HG03159 (cell line): Measurements from ENCODE around the gene CEP41.

Experiments used
- ATAC-seq: cut with Tn5 transposase; IDR thresholded peaks from one replicate; pipeline ENCODE4 v1.9.1; 2021; ENCODE audit warnings: mild to moderate bottlenecking, moderate library complexity; ENCODE audit not compliant: unreplicated experiment

Gene CEP41, protein sequence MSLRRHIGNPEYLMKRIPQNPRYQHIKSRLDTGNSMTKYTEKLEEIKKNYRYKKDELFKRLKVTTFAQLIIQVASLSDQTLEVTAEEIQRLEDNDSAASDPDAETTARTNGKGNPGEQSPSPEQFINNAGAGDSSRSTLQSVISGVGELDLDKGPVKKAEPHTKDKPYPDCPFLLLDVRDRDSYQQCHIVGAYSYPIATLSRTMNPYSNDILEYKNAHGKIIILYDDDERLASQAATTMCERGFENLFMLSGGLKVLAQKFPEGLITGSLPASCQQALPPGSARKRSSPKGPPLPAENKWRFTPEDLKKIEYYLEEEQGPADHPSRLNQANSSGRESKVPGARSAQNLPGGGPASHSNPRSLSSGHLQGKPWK

DNA sequence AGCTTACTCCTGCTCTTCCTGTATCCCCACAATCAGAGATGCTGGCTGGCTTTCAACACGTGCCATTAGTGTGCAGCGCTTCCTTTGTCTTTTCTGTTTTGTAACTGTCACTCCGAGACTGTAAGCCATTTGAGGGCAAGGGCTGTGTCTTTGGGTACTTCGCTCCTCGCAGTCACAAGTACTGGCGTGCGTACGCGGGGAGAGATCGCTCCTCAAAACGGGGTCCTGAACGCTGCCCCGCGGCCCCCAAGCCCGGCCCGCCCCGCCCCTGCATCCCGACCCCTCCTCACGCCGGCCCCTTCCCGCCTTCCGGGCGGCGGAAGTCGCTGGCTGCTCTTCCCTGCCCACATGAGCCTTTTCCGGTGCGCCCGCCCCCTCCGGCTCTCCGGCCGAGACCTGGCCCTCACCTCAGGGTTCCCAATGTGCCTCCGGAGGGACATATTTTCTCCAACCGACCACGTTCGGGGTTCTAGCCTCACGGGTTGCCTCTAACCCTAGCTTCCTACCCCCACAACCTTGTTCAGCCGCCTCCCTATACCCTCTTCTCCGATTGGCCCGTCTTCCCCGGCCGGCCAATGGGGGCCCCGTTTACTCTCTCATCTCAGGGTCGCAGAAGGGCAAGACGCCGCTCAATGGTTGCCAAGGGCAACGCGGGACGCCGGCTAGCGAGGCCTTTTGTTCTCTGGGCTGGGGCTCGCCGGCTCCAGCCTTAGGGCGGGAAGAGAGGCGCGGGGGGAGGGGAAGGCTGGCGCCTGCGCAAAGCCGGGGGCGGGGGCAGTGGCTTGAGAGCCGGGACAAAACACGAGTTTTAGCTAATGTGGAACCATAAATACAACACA, at the start of gene CEP41:
Gene CEP41, minus strand, starts transcription at position 490 of the 839 bp plus-strand sequence. Its CDS starts 50 bp downstream, at position 440.
- ATAC-seq: peak; percentile 99

- ATAC-seq: no peak
Measured at GRCh38 chr7:130490311-130490791, 49.5 kb upstream of the CEP41 start.

DNA sequence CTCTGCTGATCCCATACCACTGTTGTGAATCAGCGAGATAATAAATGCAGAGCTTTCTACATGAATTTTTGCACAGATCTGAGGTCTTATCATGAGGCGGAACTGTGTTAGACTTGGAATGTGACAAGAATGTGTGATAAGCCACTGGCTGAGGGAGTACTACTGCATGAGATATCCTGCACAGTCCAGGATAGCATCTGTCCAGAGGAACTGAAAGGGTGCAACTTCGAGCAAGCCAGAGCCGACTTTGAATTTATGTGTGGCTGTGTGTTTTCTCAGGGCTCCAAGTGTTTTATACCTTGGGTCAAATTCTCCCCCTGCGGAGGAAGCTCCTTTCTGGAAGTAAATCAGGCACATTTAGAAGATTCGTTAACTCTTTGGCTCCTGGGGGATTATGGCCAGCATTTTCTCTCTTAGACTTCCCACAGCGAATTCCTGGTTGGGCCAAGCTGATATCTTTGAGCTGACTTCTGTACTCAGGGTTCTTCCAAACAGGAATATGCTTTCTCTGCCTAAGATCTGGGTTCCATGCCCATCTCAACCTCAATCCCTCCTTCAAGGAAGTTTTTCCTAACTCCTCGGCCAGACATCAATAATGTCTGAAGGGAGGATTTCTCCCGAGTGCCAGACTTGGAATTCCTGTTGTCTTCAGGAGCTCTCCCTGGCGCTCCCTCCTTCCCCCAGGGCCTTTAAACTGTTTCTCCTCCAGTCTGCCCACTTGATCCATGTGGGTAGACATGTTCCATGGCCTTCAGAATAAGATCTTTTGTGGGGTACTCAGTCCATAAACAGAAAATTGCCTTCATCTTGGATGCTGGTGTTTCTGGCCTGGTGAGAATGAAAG, 48.5 kb upstream of the CEP41 start:
- ATAC-seq: no peak

- no peak for ATAC-seq
Measured at GRCh38 chr7:130488392-130489139, 47.8 kb upstream of the CEP41 start.

GRCh38 chr7:130486954-130487436, 46.2 kb upstream of the CEP41 start:
- no peak for ATAC-seq

GRCh38 chr7:130486114-130486953, 45.5 kb upstream of the CEP41 start:
- peak; percentile 49 for ATAC-seq

- ATAC-seq: no peak
Measured at GRCh38 chr7:130485734-130486113, 44.9 kb upstream of the CEP41 start.

DNA sequence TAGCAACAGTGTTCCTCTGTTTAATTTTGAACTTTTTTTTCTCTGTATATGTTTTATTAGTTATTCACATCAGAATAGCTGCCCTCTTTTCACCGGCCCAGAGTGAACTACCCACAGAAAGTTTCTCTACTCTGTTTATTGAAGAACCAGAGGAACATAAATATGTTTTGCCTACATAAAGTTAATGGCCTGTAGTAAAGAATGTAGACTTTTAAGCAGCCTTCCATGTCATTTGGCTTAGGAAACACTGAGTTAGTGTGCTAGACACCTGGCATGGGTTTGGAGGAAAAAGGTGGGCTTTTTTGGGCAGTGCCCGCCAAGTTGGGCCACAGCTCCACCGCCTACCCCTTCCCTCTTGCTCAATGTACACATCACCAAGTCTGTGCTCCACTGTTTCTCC, 42.2 kb upstream of the CEP41 start:
- no peak for ATAC-seq

DNA sequence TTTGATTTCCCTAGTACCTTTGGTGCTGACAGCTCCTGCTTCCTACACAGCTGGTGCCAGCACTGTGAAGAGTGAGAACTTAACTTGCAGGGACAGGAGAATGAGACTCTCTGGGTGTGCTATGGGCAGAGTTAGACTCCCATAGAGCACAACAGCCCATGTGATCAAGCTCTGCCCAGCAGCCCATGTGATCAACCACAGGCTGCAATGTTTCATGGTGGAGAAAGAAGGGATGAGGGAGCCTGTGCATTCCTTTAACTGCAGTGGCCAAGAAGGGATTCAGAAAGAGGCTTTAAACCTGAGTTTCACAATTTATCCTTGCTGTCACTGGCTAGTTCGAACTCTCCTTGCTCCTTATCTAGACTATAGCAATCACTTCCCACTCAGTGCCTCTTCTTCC, 41.1 kb upstream of the CEP41 start:
- no peak for ATAC-seq

DNA sequence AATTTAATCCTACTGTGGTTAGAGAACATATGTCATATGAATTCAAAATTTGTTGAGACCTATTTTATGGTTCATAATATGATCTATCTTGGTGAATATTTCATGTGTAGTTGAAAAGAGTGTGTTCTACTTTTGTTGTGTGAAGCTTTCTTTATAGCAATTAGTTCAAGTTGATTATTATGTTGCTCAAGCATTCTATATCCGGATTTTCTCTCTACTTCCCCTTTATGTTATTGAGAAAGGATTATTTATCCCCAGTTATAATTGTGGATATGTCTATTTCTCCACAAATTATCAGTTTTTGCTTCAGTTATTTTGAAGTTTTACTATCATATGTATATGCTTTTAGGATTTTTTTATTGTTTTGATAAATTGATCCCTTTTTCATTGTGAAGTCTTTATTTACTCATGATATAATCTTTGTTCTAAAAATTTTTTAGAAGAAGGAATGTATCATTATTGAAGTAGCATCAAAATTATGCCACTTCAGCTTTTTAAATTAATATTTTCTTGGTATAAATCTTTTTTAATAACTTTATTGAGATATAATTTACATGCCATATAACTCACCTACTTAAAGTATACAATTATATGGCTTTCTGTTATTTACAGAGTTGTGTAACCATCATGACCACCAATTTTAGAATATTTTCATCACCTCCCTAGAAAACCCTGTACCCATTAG, 39.0 kb upstream of the CEP41 start:
- ATAC-seq: no peak

DNA sequence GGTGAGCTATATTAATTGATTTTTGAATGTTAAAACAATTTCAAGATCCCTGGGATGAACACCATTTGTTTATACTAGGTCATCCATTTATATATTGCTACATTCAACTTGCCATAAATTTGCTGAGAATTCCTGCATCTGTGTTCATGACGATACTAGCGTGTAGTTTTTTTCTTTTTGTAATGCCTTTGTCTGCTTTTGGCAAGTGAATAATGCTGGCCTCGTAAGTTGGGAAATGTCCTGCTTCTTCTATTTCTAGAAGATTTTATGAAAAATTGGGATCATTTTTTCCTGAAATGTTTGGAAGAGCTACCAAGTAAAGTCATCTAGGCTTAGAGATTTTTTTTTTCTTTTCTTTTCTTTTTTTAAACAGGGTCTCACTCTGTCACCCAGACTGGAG, 38.2 kb upstream of the CEP41 start:
- no peak for ATAC-seq

DNA sequence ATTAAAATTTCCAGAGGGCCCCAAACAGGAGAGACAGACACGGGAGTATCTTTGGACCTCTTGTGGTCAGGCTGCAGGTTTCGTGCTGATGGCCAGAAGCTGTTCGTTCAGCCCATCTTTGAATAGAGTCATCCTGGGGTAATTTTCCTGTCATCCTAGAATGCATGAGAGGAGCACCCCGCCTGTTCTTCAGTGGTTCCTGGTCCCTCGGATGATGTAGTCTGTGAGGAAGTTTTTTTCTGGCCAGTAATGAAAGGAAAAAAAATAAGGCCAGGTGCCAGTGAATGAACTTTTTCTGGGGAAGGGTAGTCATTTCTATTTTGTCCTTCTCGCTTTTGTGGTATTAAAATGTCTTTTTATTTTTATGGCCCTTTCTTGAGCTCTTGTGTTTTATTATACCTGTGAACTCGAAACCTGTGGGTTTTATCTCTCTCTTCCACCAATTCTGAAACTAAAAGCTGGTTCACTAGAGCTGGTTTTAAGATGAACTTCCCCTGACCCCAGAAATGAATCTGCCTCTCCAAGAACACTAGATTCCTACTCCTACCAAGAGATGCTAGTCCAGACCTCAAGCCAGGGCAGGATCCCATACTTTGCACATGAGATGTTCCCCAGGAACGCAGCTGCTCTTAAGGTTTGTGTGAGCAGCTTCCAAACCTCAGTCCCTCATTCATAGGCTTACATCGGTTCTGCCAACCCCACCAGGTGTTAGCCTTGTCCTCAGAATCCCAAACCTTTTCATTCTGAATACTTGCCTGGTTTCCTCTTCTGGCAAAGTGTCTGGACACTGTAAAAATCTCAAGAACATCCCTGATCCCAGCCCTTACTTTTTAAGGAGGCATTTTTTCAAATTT, 35.7 kb upstream of the CEP41 start:
- ATAC-seq: no peak

- ATAC-seq: no peak
Measured at GRCh38 chr7:130475776-130476175, 35.0 kb upstream of the CEP41 start.

GRCh38 chr7:130473876-130474275, 33.1 kb upstream of the CEP41 start:
- no peak for ATAC-seq

DNA sequence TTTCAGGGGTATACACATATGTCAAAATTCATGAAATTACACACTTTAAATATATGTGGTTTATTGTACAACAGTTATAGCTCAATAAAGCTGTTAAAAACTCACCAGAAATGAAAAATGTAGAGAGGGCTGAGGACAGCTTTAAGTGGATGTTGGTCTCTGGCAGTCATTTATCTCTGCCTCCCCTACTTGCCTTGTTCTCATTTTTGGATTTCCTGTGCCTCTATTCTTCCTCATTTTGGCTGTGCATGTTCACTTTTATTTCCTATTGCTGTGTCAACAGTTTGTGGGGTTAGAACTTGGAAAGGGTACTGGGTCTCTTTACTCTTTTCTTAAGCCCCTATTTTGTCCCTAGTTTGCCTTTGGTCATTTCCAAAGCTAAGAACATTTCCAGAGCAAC, 32.5 kb upstream of the CEP41 start:
- ATAC-seq: no peak

DNA sequence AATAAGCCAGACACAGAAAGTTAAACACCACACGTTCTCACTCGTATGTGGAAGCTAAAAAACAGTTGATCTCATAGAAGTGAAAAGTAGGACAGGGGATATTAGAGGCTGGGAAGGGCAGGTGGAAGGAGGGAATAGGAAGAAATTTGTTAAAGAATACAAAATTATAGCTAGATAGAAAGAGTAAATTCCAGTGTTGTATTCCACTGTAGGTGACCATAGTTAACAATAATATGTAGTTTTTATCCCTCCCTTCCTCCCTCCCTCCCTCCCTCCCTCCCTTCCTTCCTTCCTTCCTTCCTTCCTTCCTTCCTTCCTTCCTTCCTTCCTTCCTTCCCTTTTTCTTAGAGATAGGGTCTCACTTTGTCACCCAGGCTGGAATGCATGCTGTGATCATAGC, 31.2 kb upstream of the CEP41 start:
- ATAC-seq: no peak

DNA sequence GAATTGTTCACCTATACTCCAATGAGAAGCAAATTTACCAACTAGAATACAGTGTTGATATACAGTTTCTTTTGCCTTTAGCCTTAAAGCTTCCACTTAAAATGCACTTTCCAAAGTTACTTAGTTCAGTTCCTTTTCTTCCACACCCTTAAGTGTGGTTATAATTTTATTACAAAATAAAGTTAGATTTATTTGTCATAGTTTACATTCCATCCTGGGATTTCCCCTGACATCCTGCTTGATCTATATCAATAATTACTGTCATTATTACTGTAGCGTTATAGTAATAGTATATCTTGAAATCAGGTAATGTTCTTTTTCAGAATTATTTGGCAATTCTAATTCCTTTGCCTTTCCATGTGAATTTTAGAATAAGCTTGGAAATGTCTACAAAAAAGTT, 27.8 kb upstream of the CEP41 start:
- ATAC-seq: no peak
